ENCODE results near the gene FUT6. TPM values are rescaled to one million over a fixed set of nuclear protein-coding genes. Genes with fewer than 3 reads are reported as not detected.

Gene FUT6, protein sequence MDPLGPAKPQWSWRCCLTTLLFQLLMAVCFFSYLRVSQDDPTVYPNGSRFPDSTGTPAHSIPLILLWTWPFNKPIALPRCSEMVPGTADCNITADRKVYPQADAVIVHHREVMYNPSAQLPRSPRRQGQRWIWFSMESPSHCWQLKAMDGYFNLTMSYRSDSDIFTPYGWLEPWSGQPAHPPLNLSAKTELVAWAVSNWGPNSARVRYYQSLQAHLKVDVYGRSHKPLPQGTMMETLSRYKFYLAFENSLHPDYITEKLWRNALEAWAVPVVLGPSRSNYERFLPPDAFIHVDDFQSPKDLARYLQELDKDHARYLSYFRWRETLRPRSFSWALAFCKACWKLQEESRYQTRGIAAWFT
- not detected in 2 replicates for total RNA-seq

DNA sequence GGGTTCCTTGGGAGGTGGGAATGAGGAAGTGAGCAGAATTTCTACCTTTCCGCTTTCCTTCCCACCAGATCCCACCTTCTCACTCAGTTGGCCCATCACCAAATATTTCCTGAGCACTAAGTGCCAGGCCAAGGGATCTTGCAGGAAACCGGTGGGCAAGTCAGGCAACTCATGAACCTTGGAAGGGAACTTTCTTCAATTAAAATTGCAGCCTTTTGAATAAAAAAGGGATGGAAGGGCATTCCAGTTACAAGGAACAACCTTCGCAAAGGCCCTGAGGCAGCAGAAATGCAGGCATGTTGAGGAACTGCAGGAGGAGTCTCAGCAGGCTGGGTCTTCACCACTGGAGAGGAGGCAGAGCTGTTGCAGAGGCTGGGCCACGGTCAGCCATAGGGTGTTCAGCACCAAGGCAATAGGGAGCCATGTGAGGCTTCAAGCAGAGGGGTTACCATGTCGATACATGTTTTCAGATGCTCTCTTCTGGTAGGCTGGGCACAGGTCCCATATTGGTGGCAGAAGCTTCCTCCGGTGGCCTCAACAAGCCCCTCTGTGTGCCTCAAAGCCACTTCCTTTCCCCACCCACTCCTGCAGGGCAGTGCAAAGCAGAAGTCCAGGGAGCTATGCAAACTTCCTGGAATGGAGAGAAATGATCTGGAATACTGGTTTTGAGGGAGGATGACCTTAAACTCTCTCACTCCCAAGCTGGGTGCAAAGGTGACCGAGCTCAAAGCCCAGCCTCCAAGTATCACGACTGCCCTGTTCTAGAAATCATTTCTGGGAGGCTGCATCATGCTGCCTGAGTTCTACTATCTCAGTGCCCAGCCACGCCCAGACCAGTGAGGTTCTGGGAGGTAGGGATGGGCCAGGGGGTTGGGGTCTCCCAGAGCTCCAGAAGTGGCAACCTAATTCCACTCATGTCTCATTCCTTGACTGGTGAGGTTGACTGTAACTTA, at the start of gene FUT6:
Gene FUT6 (minus strand): TSS at position 638 of the 953 bp plus-strand sequence. CDS start 7,135 bp downstream, outside the sequence.

DNA sequence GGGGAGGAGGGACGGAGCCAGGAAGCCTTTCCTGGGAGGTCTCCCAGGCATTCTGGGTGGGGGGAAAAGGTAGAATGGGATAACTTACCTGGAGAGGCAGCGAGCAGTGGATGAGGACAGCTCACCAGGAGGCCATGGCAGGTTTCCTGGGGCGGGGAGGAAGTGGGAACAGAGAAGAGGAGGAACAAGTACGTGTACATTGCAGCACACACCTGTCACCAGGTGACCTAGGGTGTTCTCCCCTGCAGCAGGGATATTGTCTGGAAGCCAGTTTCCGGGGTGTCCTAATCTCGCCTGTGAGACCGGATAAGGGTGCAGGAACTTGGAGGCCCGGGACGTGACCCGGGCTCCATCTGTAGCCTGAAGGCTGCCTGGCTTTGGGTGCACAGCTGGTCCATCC, 11.8 kb upstream of the FUT6 start, which contains the start of gene FUT3:
Gene FUT3 (minus strand): TSS at position 148 of the 400 bp plus-strand sequence.

DNA sequence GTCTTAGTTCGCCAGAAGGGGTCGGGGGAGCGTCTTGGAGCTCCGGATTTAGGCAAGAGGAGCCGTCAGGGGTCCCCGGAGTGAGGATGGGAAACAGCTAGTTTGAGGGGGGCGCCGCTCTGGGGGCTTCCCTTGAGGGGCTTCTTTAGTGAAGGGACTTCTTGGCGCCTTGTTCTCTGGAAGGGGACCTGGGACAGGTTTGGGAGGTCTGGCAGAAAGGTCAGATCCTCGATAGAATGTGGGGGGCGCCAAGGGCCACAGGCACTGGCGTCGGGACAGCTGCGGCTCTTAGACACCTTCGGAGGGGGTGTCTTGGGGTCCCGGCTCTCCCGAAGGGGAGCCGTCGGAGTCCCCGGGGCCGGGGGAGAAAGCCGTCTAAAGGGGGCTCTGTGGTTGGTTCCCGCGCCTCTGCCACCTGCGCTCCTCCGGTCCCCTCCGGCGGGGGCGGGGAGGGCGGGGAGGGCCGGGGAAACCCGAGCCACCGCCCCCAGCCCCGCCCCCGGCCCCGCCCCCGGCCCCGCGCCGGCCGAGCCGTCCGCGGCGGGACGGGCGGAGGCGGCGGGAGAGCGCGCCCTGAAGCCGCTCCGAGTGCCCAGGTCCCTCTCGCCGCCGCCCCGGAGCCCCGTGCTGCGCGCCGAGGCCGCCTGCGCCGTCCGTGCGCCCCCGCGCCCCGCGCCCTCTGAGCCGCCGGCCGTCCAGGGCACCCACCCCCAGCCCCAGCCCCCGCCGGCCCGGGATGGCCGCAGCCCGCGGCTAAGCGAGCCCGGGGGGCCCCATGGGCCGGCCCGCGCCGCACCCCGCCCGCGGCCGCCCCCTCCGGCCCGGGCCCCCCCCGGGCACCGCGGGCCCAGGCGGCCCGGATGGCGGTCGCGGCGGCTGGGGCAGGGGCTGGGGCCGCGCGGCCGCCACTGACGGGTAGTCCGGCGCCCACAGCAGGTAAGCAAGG, 34.7 kb downstream of the FUT6 start, which contains the start of gene NRTN:
Gene NRTN (plus strand): TSS at position 552 of the 946 bp plus-strand sequence. CDS start 19,099 bp downstream, outside the sequence.

DNA sequence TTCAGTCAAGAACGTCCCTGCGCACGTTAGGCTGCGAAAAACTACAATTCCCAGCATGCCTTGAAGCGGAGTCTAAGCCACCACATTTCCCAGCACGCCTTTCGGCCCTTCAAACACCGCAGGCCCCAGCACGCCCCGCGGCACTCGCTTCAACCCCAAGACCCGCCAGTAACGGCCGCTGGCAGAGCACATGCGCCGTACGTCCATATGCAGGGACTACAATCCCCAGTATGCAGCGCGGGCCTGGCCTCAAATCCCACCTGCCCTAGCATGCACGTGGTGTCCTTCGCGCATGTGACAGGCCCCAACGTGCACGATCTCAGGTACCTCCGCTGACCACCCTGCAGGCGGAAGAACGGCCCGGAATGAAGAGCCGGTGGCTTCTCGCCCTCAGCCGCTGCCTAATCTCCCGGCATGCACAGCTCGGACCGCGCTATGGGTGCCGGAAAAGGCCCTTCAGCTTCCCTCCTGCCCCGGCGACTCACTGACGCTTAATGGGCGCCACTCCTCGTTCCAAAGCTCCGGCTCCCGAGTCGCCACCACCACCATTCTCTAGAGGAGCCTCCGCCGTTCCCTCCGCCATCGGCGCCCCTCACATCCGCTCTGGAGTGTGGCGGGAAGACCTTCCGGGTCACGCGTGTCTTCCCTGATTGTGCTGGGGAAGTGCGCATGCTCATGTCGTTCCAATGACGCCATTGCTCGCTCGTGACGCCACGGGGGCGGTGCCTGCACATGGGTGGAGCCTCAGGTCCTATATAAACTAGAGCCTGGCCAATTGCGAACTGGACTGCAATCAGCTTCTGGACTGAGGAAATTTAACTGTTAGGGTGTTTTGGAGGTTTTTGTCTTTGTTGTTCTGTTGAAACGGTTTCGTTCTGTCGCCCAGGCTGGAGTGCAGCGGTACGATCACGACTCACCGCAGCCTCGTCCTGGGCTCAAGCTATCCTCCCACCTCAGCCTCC, 48.7 kb downstream of the FUT6 start, which contains the start of gene DUS3L:
Gene DUS3L (minus strand): TSS at position 605 of the 962 bp plus-strand sequence. CDS start 22 bp downstream, at position 583.

DNA sequence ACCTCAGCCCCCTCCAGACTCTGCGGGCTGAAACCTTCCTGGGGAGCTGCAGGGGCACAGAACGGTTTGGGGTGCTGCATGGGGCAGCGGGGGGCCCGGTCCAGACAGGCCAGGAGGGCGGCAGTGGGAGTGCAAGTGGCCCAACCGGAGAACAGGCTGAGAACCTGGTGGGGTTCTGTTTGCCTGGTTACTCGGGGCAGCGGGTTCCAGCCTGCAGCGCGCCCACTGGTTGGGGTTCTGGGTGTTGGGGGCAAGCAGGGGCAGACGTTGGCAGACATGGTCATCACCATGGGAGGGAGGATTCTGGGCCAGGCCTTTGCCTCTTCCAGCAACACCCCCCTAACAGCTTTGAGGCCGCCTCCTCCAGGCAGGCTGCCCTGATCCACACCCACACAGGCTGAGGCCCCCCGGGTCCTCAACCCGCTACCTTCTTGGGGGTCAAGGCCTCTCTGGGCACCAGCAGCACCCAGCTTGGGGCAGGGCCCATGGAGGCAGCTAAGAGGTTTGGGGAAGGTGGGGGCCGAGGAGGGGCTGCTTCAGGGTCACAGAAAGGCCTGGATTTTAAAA, 54.8 kb downstream of the FUT6 start, which contains the start of gene PRR22:
Gene PRR22 (minus strand): TSS at position 166 of the 567 bp plus-strand sequence. CDS start 86 bp downstream, at position 80.

Other genes starting within 250 kb of the FUT6 start
- 32.0 and 48.5 TPM in 2 replicates for gene SAFB2, start 216.9 kb downstream of the FUT6 start, total RNA-seq
- gene SAFB, start 216.6 kb downstream of the FUT6 start, total RNA-seq, result 45.4 and 51.1 TPM in 2 replicates
- gene MICOS13, start 159.2 kb downstream of the FUT6 start, total RNA-seq, result 26.4 and 31.4 TPM in 2 replicates
- gene HSD11B1L, start 158.7 kb downstream of the FUT6 start, total RNA-seq, result 6.6 and 12.1 TPM in 2 replicates
- gene RPL36, start 149.4 kb downstream of the FUT6 start, total RNA-seq, result 286 and 384 TPM in 2 replicates
- 67.2 and 71.9 TPM in 2 replicates for gene LONP1, start 119.6 kb downstream of the FUT6 start, total RNA-seq
- not detected in 2 replicates for gene CATSPERD, start 119.1 kb downstream of the FUT6 start, total RNA-seq
- 0.57 and 0.65 TPM in 2 replicates for gene PRR22, start 55.0 kb downstream of the FUT6 start, total RNA-seq
- gene DUS3L, start 48.5 kb downstream of the FUT6 start, total RNA-seq, result 32.0 and 37.2 TPM in 2 replicates
- not detected in 2 replicates for gene NRTN, start 34.6 kb downstream of the FUT6 start, total RNA-seq
- gene FUT3, start 11.7 kb upstream of the FUT6 start, total RNA-seq, result not detected in 2 replicates
- not detected in 2 replicates for gene FUT5, start 30.8 kb upstream of the FUT6 start, total RNA-seq
- 321 and 385 TPM in 2 replicates for gene NDUFA11, start 64.1 kb upstream of the FUT6 start, total RNA-seq
- 6.9 and 9.1 TPM in 2 replicates for gene VMAC, start 65.2 kb upstream of the FUT6 start, total RNA-seq
- gene CAPS, start 74.6 kb upstream of the FUT6 start, total RNA-seq, result 2.3 and 2.5 TPM in 2 replicates
- 59.7 and 59.8 TPM in 2 replicates for gene RANBP3, start 138.4 kb upstream of the FUT6 start, total RNA-seq

Data from vein endothelial cell (primary cell).